GM18861 (cell line): ENCODE data around the gene MORC1.
A peak's percentile ranks its signal among the peaks of the same experiment; 100 is the strongest.

ENCODE experiments used
- ATAC-seq: cut with Tn5 transposase; IDR thresholded peaks from one replicate; pipeline ENCODE4 v1.9.1; 2021; ENCODE audit not compliant: unreplicated experiment

The MORC1 gene

GRCh38 chr3:109033000-109033660 lies 84.8 kb downstream of the MORC1 start:
- no peak for ATAC-seq

- ATAC-seq: no peak
Observed at GRCh38 chr3:109028753-109029152, 89.2 kb downstream of the MORC1 start.

GRCh38 chr3:109026821-109027220 lies 91.1 kb downstream of the MORC1 start:
- ATAC-seq: no peak

GRCh38 chr3:109025896-109026295 lies 92.0 kb downstream of the MORC1 start:
- ATAC-seq: no peak

DNA sequence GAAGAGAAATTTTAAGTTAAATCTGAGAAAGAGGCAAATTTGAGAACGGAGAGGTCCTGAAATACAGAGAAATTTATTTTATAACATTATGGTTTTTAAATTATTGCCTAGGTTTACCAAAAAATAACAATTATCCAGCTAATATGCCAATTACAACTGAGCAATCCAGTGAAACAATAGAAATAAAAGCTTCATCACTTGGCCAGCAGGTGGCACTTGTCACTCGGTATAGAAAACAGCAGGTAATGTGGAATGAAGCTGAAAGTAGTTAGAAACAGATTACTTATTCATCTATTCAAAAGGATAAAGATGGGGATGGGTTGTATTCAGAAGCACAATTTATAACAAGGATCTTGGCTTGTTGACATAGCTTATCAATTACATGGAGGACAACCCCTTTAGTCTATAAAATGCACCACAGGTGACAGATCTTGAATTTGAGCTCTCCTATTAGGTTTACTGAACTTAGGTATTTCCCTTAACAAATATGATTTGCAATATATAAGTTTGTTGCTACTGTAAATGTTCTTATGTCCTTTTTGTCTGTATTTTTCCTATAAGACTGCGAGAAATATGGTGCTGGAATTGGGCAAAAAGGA lies 94.2 kb downstream of the MORC1 start:
- peak; percentile 76 for ATAC-seq

- no peak for ATAC-seq
Observed at GRCh38 chr3:109023167-109023566, 94.8 kb downstream of the MORC1 start.

- no peak for ATAC-seq
Observed at GRCh38 chr3:109021556-109021955, 96.4 kb downstream of the MORC1 start.

DNA sequence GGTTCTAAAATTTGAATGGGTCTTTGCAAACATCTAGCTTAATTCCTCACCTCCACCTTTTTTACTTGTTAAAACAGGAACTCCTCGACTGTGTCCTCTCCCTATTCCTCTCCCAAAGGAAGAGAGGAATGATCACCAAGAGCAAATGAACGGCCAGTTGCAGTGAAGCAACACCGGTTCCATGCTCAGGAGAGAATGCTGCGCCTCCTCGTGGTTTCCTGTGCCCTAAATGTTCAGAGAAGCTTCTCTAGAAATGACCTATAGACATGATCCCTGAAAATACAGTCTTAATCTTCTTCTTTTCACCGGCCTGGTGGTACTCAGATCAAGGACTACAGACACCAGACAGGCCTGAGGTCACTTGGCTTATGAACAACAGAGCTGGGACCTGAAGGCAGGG lies 99.1 kb downstream of the MORC1 start:
- no peak for ATAC-seq

- ATAC-seq: no peak
Observed at GRCh38 chr3:109005443-109005842, 112.5 kb downstream of the MORC1 start.

- ATAC-seq: no peak
Observed at GRCh38 chr3:108998436-108998835, 119.5 kb downstream of the MORC1 start.

DNA sequence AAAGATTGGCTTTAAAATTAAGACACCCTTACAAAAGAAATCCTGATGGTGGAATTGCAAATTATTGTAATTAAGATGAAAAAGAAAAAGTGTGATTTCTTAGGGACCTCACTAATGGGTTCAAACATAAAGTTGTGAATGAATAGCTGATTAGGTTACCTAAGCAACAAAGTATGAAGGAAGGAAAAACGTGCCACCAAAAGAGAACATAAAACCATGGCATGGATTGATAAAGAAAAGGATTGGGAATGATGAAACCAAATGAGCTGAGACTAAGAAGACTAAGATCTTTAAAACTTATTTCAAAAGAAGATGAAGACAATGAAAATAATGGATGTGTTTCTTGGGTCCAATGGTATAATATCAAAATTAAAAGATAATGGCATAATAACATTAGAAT lies 132.1 kb downstream of the MORC1 start:
- ATAC-seq: no peak

DNA sequence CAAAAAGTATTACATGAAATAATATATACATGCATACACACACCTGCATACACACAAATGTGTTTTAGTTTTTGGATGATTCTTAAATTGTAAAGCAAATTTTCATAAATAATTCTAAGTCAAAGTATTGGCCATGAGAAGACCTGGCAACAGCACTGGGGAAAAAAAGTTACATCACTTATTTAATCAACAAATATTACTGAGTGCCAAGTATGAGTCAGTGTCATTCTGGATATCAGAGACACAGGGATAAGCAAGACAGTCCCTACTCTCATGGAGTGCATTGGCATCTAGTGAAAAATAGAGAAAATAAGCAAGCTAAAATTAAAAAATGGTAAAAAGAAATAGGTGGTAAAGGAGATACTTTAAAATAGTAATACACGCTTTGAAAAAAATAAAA lies 134.9 kb downstream of the MORC1 start:
- no peak for ATAC-seq

DNA sequence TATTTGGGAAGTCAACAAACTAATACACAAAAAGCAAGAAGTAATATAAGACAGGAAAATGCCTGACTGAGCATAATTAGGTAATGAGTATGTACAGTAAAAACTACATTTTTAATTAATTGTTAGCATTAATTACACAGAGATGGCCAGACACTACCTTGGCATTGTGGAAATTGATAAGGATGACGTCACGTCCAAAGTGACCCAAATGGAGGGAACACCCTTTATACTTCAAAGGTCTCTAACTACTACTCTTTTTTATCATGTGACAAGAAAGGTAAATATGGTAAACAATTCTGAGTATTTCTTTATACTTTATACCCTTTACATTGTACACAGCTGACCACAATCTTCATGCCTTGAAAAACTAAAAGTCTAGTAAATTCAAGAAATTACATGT lies 141.9 kb downstream of the MORC1 start:
- ATAC-seq: no peak

DNA sequence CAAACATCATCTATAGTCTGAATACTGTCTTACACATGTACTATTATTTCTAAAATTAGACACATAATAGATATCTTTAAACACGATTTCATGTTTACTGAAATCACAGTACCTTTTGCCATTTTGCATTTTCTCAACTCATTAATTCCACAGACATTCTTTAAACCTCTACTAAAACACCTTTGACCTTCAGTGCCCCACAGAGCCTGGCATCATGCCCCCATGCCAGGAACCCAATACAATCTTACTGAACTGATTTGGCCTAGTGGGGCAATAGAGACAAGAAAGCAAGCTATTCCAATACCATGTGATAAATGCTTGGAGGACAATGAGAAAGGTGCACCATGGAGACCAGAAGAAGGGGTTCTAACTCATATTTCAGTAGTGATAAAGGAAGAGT lies 144.9 kb downstream of the MORC1 start:
- ATAC-seq: no peak

DNA sequence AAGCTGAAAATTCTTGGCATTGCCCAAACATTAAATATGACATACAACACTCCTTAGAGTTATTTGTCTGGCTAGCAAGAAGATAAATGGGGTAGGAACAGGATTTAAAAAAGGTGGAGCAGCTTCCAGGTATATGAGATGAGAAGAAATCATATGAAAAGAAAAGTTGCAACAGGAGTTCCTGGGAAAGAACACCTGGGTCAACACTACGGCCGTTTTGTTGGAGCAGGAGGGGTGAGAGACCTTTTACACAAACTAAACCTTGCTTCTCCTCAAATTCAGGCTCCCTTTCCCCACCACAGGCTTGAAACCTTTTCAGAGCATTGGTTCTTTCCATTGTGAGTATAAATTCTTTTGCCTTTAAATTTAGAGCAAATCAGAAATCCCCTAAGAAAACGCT lies 145.5 kb downstream of the MORC1 start:
- no peak for ATAC-seq

GRCh38 chr3:108970561-108970960 lies 147.4 kb downstream of the MORC1 start:
- ATAC-seq: no peak

DNA sequence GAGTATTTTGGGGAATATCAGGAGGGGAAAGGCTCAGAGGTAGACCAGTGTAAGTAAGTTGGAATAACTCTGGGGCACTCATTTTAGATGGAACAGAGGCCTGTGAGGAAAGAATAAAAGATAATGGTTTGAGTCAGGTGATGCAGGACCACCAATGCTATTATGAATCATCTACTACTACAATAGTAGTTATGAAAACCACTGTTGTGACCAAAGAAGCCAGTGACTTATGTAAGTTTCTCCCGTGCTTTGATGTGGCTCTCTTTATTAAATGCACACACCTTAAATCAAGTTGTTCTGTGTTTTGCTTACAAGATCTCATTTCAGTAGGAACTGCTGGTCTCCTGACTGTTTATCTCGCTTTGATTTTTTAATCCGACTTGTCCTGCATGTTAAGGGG lies 151.2 kb downstream of the MORC1 start:
- no peak for ATAC-seq

GRCh38 chr3:108959017-108959416 lies 158.9 kb downstream of the MORC1 start:
- ATAC-seq: no peak

GRCh38 chr3:108953700-108954099 lies 164.2 kb downstream of the MORC1 start, which contains the start of gene GUCA1C:
Gene GUCA1C (minus strand): TSS chr3:108953879. CDS start chr3:108953762, 117 bp downstream.
- no peak for ATAC-seq

GRCh38 chr3:108953210-108953609 lies 164.7 kb downstream of the MORC1 start:
- ATAC-seq: no peak

DNA sequence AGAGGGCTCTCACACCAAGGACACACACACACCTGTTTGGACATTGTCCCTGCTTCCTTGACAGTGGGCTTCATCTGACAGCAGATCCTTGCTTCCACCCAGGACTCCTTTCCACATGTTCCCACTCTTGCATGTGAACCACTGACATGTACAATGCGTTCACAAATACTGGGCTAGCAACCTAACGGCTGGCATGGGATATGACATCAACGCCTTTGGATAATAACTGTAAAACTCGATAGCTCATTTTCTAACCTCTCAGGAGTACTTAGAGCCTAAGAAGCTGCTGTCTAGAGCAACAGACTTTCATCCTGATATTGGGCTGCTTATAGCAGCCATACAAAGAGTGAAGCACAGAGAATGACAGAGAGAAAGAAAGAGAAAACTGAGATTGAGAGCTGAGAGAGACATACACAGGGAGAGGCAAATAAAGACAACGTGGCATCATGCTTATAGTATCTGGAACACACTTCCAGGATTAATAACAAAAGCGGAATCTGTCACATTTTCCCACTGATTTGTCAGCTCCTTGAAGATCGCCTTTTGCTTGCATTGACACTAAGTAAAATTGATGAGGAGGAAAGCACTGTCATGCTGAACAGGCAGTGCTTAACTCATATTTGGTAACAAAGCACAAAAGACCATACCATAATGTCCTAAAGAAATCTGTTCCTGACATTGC lies 166.0 kb downstream of the MORC1 start:
- ATAC-seq: no peak

- ATAC-seq: no peak
Observed at GRCh38 chr3:108947855-108948254, 170.1 kb downstream of the MORC1 start.
